Trophoblast cell (in vitro differentiated cells and primary cell): ENCODE results near the gene KCNMB1.
A peak's percentile ranks its signal among the peaks of the same experiment; 100 is the strongest.

Source experiments
- DNase-seq, 2 donors: peaks; one replicate each; pipeline ENCODE4 v3.0.0-alpha.2; 2016
- H2AFZ ChIP-seq: 2 replicates; pipeline ENCODE4 v1.6.1; 2013; ENCODE audit warnings: low read length, moderate library complexity, mild to moderate bottlenecking; ENCODE audit not compliant: insufficient read depth, poor library complexity
- H2AK5ac ChIP-seq: 2 replicates; pipeline ENCODE4 v1.6.1; 2013; ENCODE audit warnings: mild to moderate bottlenecking, low read length
- H2BK120ac ChIP-seq: 2 replicates; pipeline ENCODE4 v1.6.1; 2013; ENCODE audit warnings: low read length, mild to moderate bottlenecking, moderate library complexity; ENCODE audit not compliant: insufficient read depth, poor library complexity
- H2BK12ac ChIP-seq: 2 replicates; pipeline ENCODE4 v1.6.1; 2013; ENCODE audit warnings: mild to moderate bottlenecking, low read length, moderate library complexity
- H2BK5ac ChIP-seq: 2 replicates; pipeline ENCODE4 v1.6.1; 2013; ENCODE audit warnings: low read length, low read depth, moderate library complexity, mild to moderate bottlenecking; ENCODE audit not compliant: poor library complexity
- H3K14ac ChIP-seq: 2 replicates; pipeline ENCODE4 v1.6.1; 2013; ENCODE audit warnings: mild to moderate bottlenecking, low read length
- H3K18ac ChIP-seq: 2 replicates; pipeline ENCODE4 v1.6.1; 2013; ENCODE audit warnings: mild to moderate bottlenecking, low read length
- H3K23ac ChIP-seq: 2 replicates; pipeline ENCODE4 v1.6.1; 2013; ENCODE audit warnings: low read length
- H3K27ac ChIP-seq: 2 replicates; pipeline ENCODE4 v1.5.1; 2013; ENCODE audit warnings: low read depth, mild to moderate bottlenecking, inconsistent platforms, low read length, moderate library complexity
- H3K27me3 ChIP-seq: 2 replicates; pipeline ENCODE4 v1.6.1; 2013; ENCODE audit warnings: inconsistent platforms, mild to moderate bottlenecking, low read length, moderate library complexity; ENCODE audit not compliant: insufficient read depth
- H3K36me3 ChIP-seq, 2 experiments: 1 replicate in 1 of 2; 2 replicates in 1 of 2; pipeline ENCODE4 v1.6.1; 2013; ENCODE audit warnings: low read length in 2 of 2, mild to moderate bottlenecking in 2 of 2, moderate library complexity in 1 of 2; ENCODE audit not compliant: insufficient read depth in 2 of 2, control insufficient read depth in 1 of 2
- H3K4ac ChIP-seq: 2 replicates; pipeline ENCODE4 v1.6.1; 2013; ENCODE audit warnings: low read depth, mild to moderate bottlenecking, low read length, moderate library complexity
- H3K4me1 ChIP-seq, 2 experiments: 1 replicate in 1 of 2; 2 replicates in 1 of 2; pipeline ENCODE4 v1.6.1; 2013; ENCODE audit warnings: low read length in 2 of 2, mild to moderate bottlenecking in 2 of 2, moderate library complexity in 1 of 2; ENCODE audit not compliant: insufficient read depth in 2 of 2, control insufficient read depth in 1 of 2
- H3K4me2 ChIP-seq: 2 replicates; pipeline ENCODE4 v1.6.1; 2013; ENCODE audit warnings: inconsistent platforms, mild to moderate bottlenecking, low read length, moderate library complexity
- H3K4me3 ChIP-seq: 2 replicates; pipeline ENCODE4 v1.5.1; 2013; ENCODE audit warnings: mild to moderate bottlenecking, low read depth, low read length, inconsistent platforms
- H3K79me1 ChIP-seq: one replicate; pipeline ENCODE4 v1.6.1; 2013; ENCODE audit warnings: low read length
- H3K79me2 ChIP-seq: 2 replicates; pipeline ENCODE4 v1.6.1; 2013; ENCODE audit warnings: low read length, mild to moderate bottlenecking; ENCODE audit not compliant: control insufficient read depth, insufficient read depth, poor library complexity
- H3K9ac ChIP-seq: 2 replicates; pipeline ENCODE4 v1.6.1; 2013; ENCODE audit warnings: mild to moderate bottlenecking, low read length
- H3K9me3 ChIP-seq: 2 replicates; pipeline ENCODE4 v1.6.1; 2013; ENCODE audit warnings: low read depth, mild to moderate bottlenecking, control low read depth, inconsistent platforms, low read length; ENCODE audit not compliant: insufficient read depth
- H4K12ac ChIP-seq: 2 replicates; pipeline ENCODE4 v1.6.1; 2013; ENCODE audit warnings: low read depth, mild to moderate bottlenecking, low read length, moderate library complexity
- H4K8ac ChIP-seq: 2 replicates; pipeline ENCODE4 v1.6.1; 2013; ENCODE audit warnings: low read depth, mild to moderate bottlenecking, low read length, moderate library complexity
- H4K91ac ChIP-seq: one replicate; pipeline ENCODE4 v1.6.1; 2013; ENCODE audit warnings: low read depth, mild to moderate bottlenecking, low read length, moderate library complexity
- WGBS: extraction: QIAGEN DNeasy Blood & Tissue Kit; methylation state at CpG from one replicate; pipeline ENCODE4 v1.1.7; 2013; ENCODE audit warnings: missing lambda C conversion rate; ENCODE audit not compliant: insufficient read length, insufficient coverage; ENCODE audit errors: extremely low coverage; 5-methylcytosine and 5-hydroxymethylcytosine counted together

The KCNMB1 gene

DNA sequence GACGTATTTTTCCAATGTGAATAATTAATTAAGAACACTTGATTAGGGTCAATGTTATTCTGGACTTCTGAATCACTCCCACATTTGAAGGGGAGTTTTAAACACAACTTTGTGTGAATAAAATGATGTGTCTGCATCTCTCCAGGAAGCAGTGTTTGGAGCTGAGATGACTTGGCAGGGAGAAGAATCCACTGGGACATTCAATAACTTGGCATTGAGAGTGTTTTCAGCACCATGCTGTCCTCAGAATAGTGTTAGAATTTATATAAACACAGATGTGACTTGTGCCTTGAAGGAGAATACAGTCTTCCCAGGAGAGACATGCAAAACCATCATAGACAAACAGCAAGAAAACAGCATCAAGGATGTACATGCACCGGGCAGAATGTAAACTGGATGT lies 32.7 kb upstream of the KCNMB1 start:
- Histone ChIP-seq H3K4me1 (no peaks in the 10 kb centered on the region), H3K9ac (no peak overlapping the region), H3K27me3 (no peaks in the 10 kb centered on the region), H3K27ac (no peak overlapping the region), H2BK120ac (no peak overlapping the region), H3K4ac (no peak overlapping the region), H2BK5ac (no peak overlapping the region), H2AK5ac (no peak overlapping the region), H3K18ac (no peak overlapping the region), H3K4me3 (no peak overlapping the region), H4K91ac (no peak overlapping the region), H4K8ac (no peak overlapping the region), H2AFZ (no peak overlapping the region), H3K79me1 (no peaks in the 10 kb centered on the region), H3K4me2 (no peak overlapping the region), H3K79me2 (no peaks in the 10 kb centered on the region), H3K36me3 (no peaks in the 10 kb centered on the region), H4K12ac (no peak overlapping the region), H3K14ac (no peak overlapping the region), H3K23ac (no peak overlapping the region), H3K9me3 (no peaks in the 10 kb centered on the region), H2BK12ac (no peak overlapping the region)
- no CpG with 5 or more reads among the region's 2 CpGs for WGBS
- DNase-seq = no peak

DNA sequence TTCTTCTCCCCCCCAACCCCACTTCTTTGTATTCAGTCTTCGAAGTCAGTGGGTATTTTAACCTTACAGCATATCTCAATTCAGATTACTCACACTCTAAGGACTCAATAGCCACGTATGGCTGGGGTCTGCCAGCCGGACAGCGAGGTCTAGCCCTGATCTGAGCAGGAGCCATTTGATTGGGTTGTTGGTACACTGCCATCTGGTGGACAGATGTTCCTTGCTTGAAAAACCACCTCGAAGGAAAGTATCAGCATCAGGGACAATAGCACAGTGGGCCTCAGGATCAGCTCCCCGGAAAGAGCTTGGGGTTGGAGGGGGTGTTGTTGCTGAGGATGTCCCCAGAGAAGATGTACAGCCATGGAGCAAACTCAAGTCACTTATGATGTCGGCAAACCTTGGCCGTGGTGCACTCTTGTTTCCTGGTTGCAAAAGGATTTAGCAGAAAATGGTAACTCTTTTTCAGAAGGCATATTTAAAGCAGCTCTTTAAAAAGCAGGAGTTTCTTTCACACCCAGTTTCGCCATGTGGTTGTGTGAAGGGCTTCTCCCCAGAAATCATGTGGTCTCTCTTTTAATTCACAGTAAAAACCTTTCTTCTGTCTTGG lies 31.7 kb upstream of the KCNMB1 start:
- no peak overlapping the region for H3K14ac ChIP-seq
- H3K4me1 ChIP-seq = no peaks in the 10 kb centered on the region
- H4K91ac ChIP-seq = no peak overlapping the region
- no peaks in the 10 kb centered on the region for H3K36me3 ChIP-seq
- no peak overlapping the region for H4K8ac ChIP-seq
- no peak overlapping the region for H3K18ac ChIP-seq
- H2BK120ac ChIP-seq = no peak overlapping the region
- H2AK5ac ChIP-seq = no peak overlapping the region
- no peaks in the 10 kb centered on the region for H3K27me3 ChIP-seq
- WGBS = no CpG with 5 or more reads among the region's 9 CpGs
- H2AFZ ChIP-seq = no peak overlapping the region
- H2BK5ac ChIP-seq = no peak overlapping the region
- H3K79me1 ChIP-seq = no peaks in the 10 kb centered on the region
- H3K4me3 ChIP-seq = no peak overlapping the region
- peak; percentile 46 to 80 for DNase-seq
- no peak overlapping the region for H2BK12ac ChIP-seq
- H3K9me3 ChIP-seq = no peaks in the 10 kb centered on the region
- H4K12ac ChIP-seq = no peak overlapping the region
- no peak overlapping the region for H3K4me2 ChIP-seq
- H3K79me2 ChIP-seq = no peaks in the 10 kb centered on the region
- H3K27ac ChIP-seq = no peak overlapping the region
- H3K4ac ChIP-seq = no peak overlapping the region
- H3K9ac ChIP-seq = no peak overlapping the region
- H3K23ac ChIP-seq = no peak overlapping the region

DNA sequence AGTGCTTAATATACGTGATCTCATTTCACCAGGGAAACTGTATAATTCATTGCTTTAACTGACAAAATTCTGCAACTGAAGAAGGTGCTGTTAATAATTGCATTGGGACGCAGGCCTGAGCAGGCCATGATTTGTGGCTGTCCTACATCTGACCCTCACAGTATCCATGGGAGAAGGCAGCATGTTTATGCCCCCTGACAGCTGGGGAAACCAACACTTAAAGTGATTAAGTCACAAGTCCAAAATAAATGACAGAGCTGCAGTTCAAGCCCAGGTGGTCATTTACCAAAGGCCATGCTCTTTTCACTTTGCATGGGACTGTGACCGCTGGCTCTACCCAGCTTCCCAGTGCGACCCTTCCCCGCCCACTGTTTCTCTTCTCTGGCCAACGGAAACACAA lies 30.5 kb upstream of the KCNMB1 start:
- H2AK5ac ChIP-seq = no peak overlapping the region
- H3K23ac ChIP-seq = no peak overlapping the region
- no CpG with 5 or more reads among the region's 6 CpGs for WGBS
- no peak overlapping the region for H3K4me2 ChIP-seq
- H2AFZ ChIP-seq = no peak overlapping the region
- H3K4me3 ChIP-seq = no peak overlapping the region
- no peak overlapping the region for H2BK120ac ChIP-seq
- no peak overlapping the region for H4K91ac ChIP-seq
- H3K79me2 ChIP-seq = no peaks in the 10 kb centered on the region
- no peak overlapping the region for H2BK12ac ChIP-seq
- no peaks in the 10 kb centered on the region for H3K27me3 ChIP-seq
- no peak overlapping the region for H3K18ac ChIP-seq
- no peak overlapping the region for H4K12ac ChIP-seq
- DNase-seq = no peak
- H3K27ac ChIP-seq = no peak overlapping the region
- H4K8ac ChIP-seq = no peak overlapping the region
- H3K9ac ChIP-seq = no peak overlapping the region
- no peaks in the 10 kb centered on the region for H3K9me3 ChIP-seq
- H3K79me1 ChIP-seq = no peaks in the 10 kb centered on the region
- H3K4me1 ChIP-seq = no peaks in the 10 kb centered on the region
- no peak overlapping the region for H3K14ac ChIP-seq
- H3K4ac ChIP-seq = no peak overlapping the region
- H2BK5ac ChIP-seq = no peak overlapping the region
- no peaks in the 10 kb centered on the region for H3K36me3 ChIP-seq

DNA sequence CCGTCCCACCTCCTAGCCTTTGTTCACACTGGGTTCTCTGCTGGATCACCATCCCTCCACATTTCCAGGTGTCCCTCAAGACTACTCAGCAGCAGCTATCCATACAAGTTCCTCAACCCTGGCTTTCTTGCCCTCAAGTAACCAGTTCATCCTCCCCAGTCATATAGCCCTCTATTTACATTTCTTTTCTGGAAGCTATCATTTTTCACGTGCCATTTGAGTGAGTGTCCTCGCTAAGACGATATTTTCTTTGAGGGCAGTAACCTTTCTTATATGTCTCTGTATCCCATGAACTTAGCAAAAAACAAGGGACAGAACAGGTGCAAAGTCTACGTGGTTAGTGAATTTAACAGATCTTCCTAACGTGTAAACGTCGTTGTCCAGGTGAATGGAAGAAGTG lies 29.6 kb upstream of the KCNMB1 start:
- Histone ChIP-seq H2BK120ac (no peak overlapping the region), H3K23ac (no peak overlapping the region), H4K91ac (no peak overlapping the region), H4K8ac (no peak overlapping the region), H3K79me1 (no peaks in the 10 kb centered on the region), H2AFZ (no peak overlapping the region), H3K36me3 (no peaks in the 10 kb centered on the region), H2BK12ac (no peak overlapping the region), H3K9ac (no peak overlapping the region), H3K4ac (no peak overlapping the region), H3K27me3 (no peaks in the 10 kb centered on the region), H3K79me2 (no peaks in the 10 kb centered on the region), H4K12ac (no peak overlapping the region), H3K4me2 (no peak overlapping the region), H3K4me1 (no peaks in the 10 kb centered on the region), H3K14ac (no peak overlapping the region), H3K9me3 (no peaks in the 10 kb centered on the region), H2BK5ac (no peak overlapping the region), H2AK5ac (no peak overlapping the region), H3K27ac (no peak overlapping the region), H3K18ac (no peak overlapping the region), H3K4me3 (no peak overlapping the region)
- peak in 1 of 2 donors; percentile 60 for DNase-seq
- no CpG with 5 or more reads among the region's 8 CpGs for WGBS
